Mesendoderm (in vitro differentiated cells): ENCODE measurements around the gene PIGX.

ENCODE experiments used
- DNase-seq: peaks from one replicate; pipeline ENCODE4 v3.0.0; 2013
- H2AK5ac ChIP-seq: 2 replicates; pipeline ENCODE4 v1.6.1; 2013; ENCODE audit warnings: low read length, inconsistent platforms
- H2BK120ac ChIP-seq: 2 replicates; pipeline ENCODE4 v1.6.1; 2013; ENCODE audit warnings: low read depth, mild to moderate bottlenecking, low read length, moderate library complexity, mixed read lengths
- H2BK15ac ChIP-seq: replicated peaks from 2 replicates; pipeline ENCODE4 v1.6.1; 2013; ENCODE audit warnings: low read depth, mild to moderate bottlenecking, moderate library complexity
- H2BK5ac ChIP-seq: 2 replicates; pipeline ENCODE4 v1.6.1; 2013; ENCODE audit warnings: low read length, inconsistent platforms
- H3K18ac ChIP-seq: 2 replicates; pipeline ENCODE4 v1.6.1; 2013; ENCODE audit warnings: mild to moderate bottlenecking, low read length, mixed read lengths
- H3K23ac ChIP-seq: one replicate; pipeline ENCODE4 v1.6.1; 2013; ENCODE audit warnings: low read length
- H3K27ac ChIP-seq: 2 replicates; pipeline ENCODE4 v1.5.1; 2013; ENCODE audit warnings: low read depth, mild to moderate bottlenecking, inconsistent platforms, low read length, moderate library complexity
- H3K27me3 ChIP-seq: 2 replicates; pipeline ENCODE4 v1.6.1; 2013; ENCODE audit warnings: low read length, control low read depth, mild to moderate bottlenecking, inconsistent platforms; ENCODE audit not compliant: insufficient read depth, poor library complexity
- H3K36me3 ChIP-seq: 2 replicates; pipeline ENCODE4 v1.6.1; 2013; ENCODE audit warnings: low read length, inconsistent platforms; ENCODE audit not compliant: control insufficient read depth, insufficient read depth
- H3K4ac ChIP-seq: one replicate; pipeline ENCODE4 v1.6.1; 2013; ENCODE audit warnings: low read depth, mild to moderate bottlenecking, low read length, moderate library complexity
- H3K4me1 ChIP-seq: 2 replicates; pipeline ENCODE4 v1.6.1; 2013; ENCODE audit warnings: low read depth, low read length, inconsistent platforms; ENCODE audit not compliant: control insufficient read depth
- H3K4me2 ChIP-seq: 2 replicates; pipeline ENCODE4 v1.6.1; 2013; ENCODE audit warnings: low read length
- H3K4me3 ChIP-seq: 2 replicates; pipeline ENCODE4 v1.5.1; 2013; ENCODE audit warnings: mild to moderate bottlenecking, low read length
- H3K56ac ChIP-seq: one replicate; pipeline ENCODE4 v1.6.1; 2013; ENCODE audit warnings: low read length
- H3K79me1 ChIP-seq: 2 replicates; pipeline ENCODE4 v1.6.1; 2013; ENCODE audit warnings: low read length, inconsistent platforms
- H3K79me2 ChIP-seq: 2 replicates; pipeline ENCODE4 v1.6.1; 2013; ENCODE audit warnings: mild to moderate bottlenecking, low read length; ENCODE audit not compliant: control insufficient read depth, insufficient read depth
- H3K9ac ChIP-seq: 2 replicates; pipeline ENCODE4 v1.6.1; 2013; ENCODE audit warnings: low read length, inconsistent platforms
- H4K5ac ChIP-seq: one replicate; pipeline ENCODE4 v1.6.1; 2013; ENCODE audit warnings: low read length
- H4K8ac ChIP-seq: one replicate; pipeline ENCODE4 v1.6.1; 2013; ENCODE audit warnings: low read depth, mild to moderate bottlenecking, control low read depth, low read length, moderate library complexity
- WGBS: extraction: QIAGEN DNeasy Blood & Tissue Kit; methylation state at CpG from one replicate; pipeline ENCODE4 v1.1.7; 2013; ENCODE audit warnings: low lambda C conversion rate, missing lambda C conversion rate; ENCODE audit not compliant: insufficient coverage; ENCODE audit errors: extremely low coverage; 5-methylcytosine and 5-hydroxymethylcytosine counted together

PIGX gene

GRCh38 chr3:196735751-196736150 lies 23.6 kb downstream of the PIGX start:
- Histone ChIP-seq H2BK120ac (no peak overlapping the region), H3K56ac (no peak overlapping the region), H3K27me3 (no peaks in the 10 kb centered on the region), H2BK15ac (no peak overlapping the region), H3K4me3 (no peak overlapping the region), H3K79me1 (peaks cover 2% of the 10 kb centered on the region), H4K5ac (no peak overlapping the region), H2AK5ac (no peak overlapping the region), H2BK5ac (no peak overlapping the region), H3K18ac (no peak overlapping the region), H4K8ac (no peak overlapping the region), H3K23ac (no peak overlapping the region), H3K9ac (no peak overlapping the region), H3K4me2 (no peak overlapping the region), H3K79me2 (peaks cover 8% of the 10 kb centered on the region), H3K4me1 (no peaks in the 10 kb centered on the region), H3K27ac (no peak overlapping the region), H3K36me3 (no peaks in the 10 kb centered on the region), H3K4ac (no peak overlapping the region)
- DNase-seq: no peak
- WGBS: no CpG with 5 or more reads among the region's 3 CpGs

DNA sequence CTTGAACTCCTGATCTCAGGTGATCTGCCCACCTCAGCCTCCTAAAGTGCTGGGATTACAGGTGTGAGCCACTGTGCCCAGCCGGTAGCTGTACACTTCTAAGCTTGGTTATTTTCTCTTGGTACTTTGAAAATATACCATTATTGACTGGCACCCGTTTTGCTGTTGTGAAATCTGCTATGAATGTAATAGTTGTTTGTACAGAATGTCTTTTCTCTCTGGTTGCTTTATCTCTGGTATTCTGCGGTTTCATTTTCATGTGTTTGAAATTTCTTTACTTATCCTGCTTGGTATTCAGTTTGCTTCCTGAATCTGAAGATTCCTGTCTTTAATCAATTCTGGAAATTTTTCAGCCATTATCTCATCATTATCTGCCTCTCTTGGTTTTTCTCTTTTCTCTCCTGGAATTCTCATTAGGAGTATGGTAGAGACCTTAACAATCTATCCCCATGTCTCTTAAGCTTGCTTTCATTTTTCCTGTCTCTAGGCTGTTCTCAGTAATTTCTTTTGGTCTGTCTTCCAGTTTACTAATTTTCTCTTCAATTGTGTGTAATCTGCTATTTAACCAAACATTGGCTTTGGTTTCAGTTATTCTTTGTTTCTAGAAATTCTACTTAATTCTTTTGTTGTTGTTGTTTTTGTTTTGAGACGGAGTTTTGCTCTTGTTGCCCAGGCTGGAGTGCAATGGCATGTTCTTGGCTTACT lies 24.6 kb downstream of the PIGX start:
- Histone ChIP-seq H3K4me2 (no peak overlapping the region), H2AK5ac (no peak overlapping the region), H4K5ac (no peak overlapping the region), H2BK15ac (no peak overlapping the region), H3K79me2 (peaks cover 19% of the 10 kb centered on the region), H4K8ac (no peak overlapping the region), H3K4ac (no peak overlapping the region), H3K9ac (no peak overlapping the region), H2BK5ac (no peak overlapping the region), H3K18ac (no peak overlapping the region), H3K56ac (no peak overlapping the region), H3K79me1 (peaks cover 6% of the 10 kb centered on the region), H3K27me3 (no peaks in the 10 kb centered on the region), H3K23ac (no peak overlapping the region), H2BK120ac (no peak overlapping the region), H3K27ac (no peak overlapping the region), H3K4me1 (peaks cover 7% of the 10 kb centered on the region), H3K36me3 (no peaks in the 10 kb centered on the region), H3K4me3 (no peak overlapping the region)
- no CpG with 5 or more reads among the region's 4 CpGs for WGBS
- no peak for DNase-seq

DNA sequence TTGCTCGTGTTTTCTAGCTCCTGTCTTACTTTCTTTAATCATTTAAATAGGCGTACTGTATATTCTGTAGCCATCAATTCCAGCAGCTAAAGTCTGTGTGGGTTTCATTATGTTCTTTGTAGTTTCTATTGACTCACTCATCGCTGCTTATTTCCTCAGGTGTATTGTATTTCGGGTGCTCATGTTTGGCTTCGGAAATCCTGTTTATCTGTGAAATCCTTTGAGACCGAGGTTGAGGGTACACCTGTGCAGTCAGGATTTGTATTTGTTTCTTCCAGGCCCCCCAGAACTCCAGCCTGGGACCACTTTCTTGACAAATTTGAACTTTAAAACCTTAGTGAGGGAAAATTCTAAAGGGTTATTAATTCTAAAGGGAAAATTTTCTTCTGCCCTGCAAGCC lies 25.5 kb downstream of the PIGX start:
- no peak overlapping the region for H3K27ac ChIP-seq
- H3K4me3 ChIP-seq: no peak overlapping the region
- H3K23ac ChIP-seq: no peak overlapping the region
- H4K5ac ChIP-seq: no peak overlapping the region
- no peaks in the 10 kb centered on the region for H3K36me3 ChIP-seq
- H3K79me2 ChIP-seq: peaks cover 24% of the 10 kb centered on the region
- H3K56ac ChIP-seq: no peak overlapping the region
- H3K4me1 ChIP-seq: peaks cover 7% of the 10 kb centered on the region
- WGBS: no CpG with 5 or more reads among the region's 6 CpGs
- H2AK5ac ChIP-seq: no peak overlapping the region
- H3K4me2 ChIP-seq: no peak overlapping the region
- no peaks in the 10 kb centered on the region for H3K27me3 ChIP-seq
- H2BK120ac ChIP-seq: no peak overlapping the region
- no peak overlapping the region for H3K4ac ChIP-seq
- peaks cover 6% of the 10 kb centered on the region for H3K79me1 ChIP-seq
- no peak overlapping the region for H2BK5ac ChIP-seq
- no peak overlapping the region for H3K18ac ChIP-seq
- no peak overlapping the region for H3K9ac ChIP-seq
- H2BK15ac ChIP-seq: no peak overlapping the region
- no peak for DNase-seq
- no peak overlapping the region for H4K8ac ChIP-seq

GRCh38 chr3:196739671-196740480 lies 27.7 kb downstream of the PIGX start, which contains the start of gene PAK2:
Gene PAK2, plus strand, starts transcription at chr3:196739857. Its CDS starts 42,790 bp downstream, at chr3:196782647.
- no peak within 1 kb of the TSS for H2BK120ac ChIP-seq
- H3K56ac ChIP-seq: peak within 1 kb of the TSS; percentile 99
- no peaks in the 10 kb centered on the region for H3K36me3 ChIP-seq
- peak; percentile 94 for DNase-seq
- no peak within 1 kb of the TSS for H2BK15ac ChIP-seq
- H3K4me1 ChIP-seq: peaks cover 7% of the 10 kb centered on the region
- peak within 1 kb of the TSS; percentile 66 for H3K4ac ChIP-seq
- peak within 1 kb of the TSS; percentile 45 for H3K23ac ChIP-seq
- peaks cover 6% of the 10 kb centered on the region for H3K79me1 ChIP-seq
- H2BK5ac ChIP-seq: no peak within 1 kb of the TSS
- H3K79me2 ChIP-seq: peaks cover 36% of the 10 kb centered on the region
- peak within 1 kb of the TSS; percentile 96 for H4K8ac ChIP-seq
- no peak within 1 kb of the TSS for H2AK5ac ChIP-seq
- no peaks in the 10 kb centered on the region for H3K27me3 ChIP-seq
- whole genome bisulfite sequencing: no CpG with 5 or more reads among the region's 86 CpGs
- H3K18ac ChIP-seq: peak within 1 kb of the TSS; percentile 91
- H4K5ac ChIP-seq: peak within 1 kb of the TSS; percentile 87
- H3K4me2 ChIP-seq: peak within 1 kb of the TSS; percentile 37
- peak within 1 kb of the TSS; percentile 98 for H3K27ac ChIP-seq
- peak within 1 kb of the TSS; percentile 100 for H3K4me3 ChIP-seq
- peak within 1 kb of the TSS; percentile 99 for H3K9ac ChIP-seq

DNA sequence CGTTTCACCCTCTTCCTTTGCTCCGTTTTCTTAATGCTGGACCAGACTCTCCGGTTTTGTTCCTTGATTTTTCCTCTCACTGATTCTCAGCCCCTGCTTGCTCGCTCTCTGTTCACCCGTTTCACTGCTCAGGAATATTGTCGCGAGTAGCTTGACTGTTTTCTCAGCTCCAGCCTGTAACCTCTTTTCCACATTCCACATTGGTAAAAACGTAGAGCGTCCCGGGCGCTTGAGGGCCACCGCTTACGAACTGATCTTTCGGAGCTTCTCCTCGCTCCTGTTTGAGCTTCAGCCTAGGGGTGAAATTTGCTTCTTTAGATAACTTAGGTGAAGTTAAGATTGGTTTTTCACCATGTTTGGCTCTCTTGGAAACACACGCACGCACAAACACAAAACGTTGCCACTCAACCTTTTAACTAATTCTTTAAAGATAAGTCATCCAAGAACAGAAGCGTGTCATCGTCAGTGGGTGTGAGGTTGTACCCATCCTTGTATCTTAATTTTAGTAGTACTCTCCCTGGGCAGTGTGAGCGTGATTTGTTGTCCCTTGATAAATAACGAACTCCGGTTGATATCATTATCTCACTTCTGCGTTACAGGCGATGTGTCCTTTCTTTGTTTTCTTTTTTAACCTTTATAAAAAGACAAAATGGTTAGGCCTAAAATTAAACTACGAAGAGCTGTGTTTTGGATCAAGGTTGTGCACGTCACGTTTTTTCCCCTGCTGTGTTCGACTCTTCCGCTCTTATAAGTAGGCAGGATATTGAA lies 28.5 kb downstream of the PIGX start:
- no peak overlapping the region for H2BK5ac ChIP-seq
- H3K4me3 ChIP-seq: peak overlapping the region; percentile 100
- H3K27ac ChIP-seq: peak overlapping the region; percentile 98
- peak overlapping the region; percentile 96 for H4K8ac ChIP-seq
- no peaks in the 10 kb centered on the region for H3K36me3 ChIP-seq
- peak; percentile 74 for DNase-seq
- H3K18ac ChIP-seq: peak overlapping the region; percentile 91
- peak overlapping the region; percentile 37 for H3K4me2 ChIP-seq
- H2BK15ac ChIP-seq: no peak overlapping the region
- no peaks in the 10 kb centered on the region for H3K27me3 ChIP-seq
- H3K56ac ChIP-seq: peak overlapping the region; percentile 99
- H3K4me1 ChIP-seq: peaks cover 7% of the 10 kb centered on the region
- H3K79me1 ChIP-seq: peaks cover 6% of the 10 kb centered on the region
- peaks cover 43% of the 10 kb centered on the region for H3K79me2 ChIP-seq
- H3K4ac ChIP-seq: peak overlapping the region; percentile 29
- WGBS: no CpG with 5 or more reads among the region's 30 CpGs
- no peak overlapping the region for H2BK120ac ChIP-seq
- peak overlapping the region; percentile 87 for H4K5ac ChIP-seq
- peak overlapping the region; percentile 45 for H3K23ac ChIP-seq
- no peak overlapping the region for H2AK5ac ChIP-seq
- peak overlapping the region; percentile 99 for H3K9ac ChIP-seq
